GM18507 (cell line): ENCODE results near the gene FAM168A.

ENCODE experiments used
- DNase-seq: peaks from one replicate; pipeline ENCODE4 v3.0.0; 2011; ENCODE audit warnings: low read depth; ENCODE audit not compliant: insufficient read length; ENCODE audit errors: extremely low spot score
- FAIRE-seq: peaks from 2 replicates; lab custom pipeline; 2011; peaks lifted over from hg19 to GRCh38; lab: Jason Lieb, UNC

The FAM168A gene

DNA sequence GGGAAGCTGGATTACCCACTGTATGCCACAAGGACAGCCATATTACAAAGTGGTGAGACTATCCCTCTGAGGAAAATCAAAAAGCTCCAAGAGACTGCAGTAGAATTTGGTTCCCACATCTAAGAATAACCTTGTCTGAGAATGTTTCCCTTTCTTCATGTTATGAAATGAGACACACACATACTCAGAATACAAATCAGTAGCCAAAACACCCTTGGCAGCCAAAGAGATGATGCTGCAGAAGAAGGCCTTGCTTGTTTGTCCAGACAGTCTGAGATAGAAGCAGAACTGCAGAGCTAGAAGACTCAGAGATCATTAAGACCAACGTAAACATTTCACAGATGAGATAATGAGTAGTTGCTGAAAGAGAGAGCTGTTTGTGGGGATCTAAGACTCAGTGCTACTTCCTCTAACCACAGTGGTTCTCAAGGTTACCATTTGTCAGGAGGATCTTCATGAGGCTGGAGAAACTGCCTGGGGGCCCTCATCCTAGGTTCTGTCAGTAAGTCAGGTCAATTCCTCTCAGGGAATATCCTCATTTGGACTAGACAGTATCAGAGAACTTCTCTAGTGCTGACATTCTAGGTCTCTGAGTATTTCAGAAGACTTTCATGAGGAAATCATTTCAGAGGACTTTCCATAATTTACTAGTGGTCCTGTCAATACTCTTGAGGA is 182.8 kb downstream of the FAM168A start:
- DNase-seq (no peak), FAIRE-seq (peak; percentile 5)

DNA sequence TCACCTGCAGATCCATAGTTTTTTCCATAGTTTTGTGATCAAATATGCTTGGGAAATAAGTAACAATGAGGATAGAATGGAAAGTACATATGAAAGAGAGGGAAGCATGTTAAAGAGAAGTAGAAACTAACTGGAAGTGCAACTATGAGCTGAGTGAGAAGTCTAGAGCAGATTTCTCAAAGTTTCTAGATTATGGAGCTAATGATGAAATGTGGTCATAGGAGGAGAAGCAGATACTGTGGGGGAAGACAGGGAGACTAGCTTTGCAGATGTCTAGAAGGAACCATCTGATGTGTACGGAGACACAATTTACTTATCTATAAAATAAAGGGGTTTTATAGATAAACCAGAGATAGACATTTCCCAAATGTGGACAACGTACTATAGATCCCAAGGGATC is 184.7 kb downstream of the FAM168A start:
- no peak for DNase-seq
- no peak for FAIRE-seq

DNA sequence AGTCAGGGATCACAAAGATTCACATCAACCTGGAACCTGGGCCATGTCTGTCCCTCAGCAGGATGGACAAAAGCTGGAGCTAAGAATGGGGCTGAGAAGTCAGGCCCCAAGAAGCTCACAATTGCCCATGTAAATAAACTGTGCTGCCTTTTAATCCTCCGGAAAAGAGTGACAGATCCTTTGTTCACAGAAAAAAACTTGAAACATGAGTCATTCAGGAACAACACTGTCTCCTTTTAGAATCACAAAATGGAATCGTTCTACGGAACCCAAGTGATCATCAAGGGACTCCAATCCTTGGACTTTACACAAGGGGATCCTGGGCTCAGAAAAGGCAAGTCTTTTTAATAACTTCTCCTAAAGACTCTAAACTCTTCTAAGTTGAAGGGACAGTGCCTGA is 185.6 kb downstream of the FAM168A start:
- no peak for FAIRE-seq
- no peak for DNase-seq

DNA sequence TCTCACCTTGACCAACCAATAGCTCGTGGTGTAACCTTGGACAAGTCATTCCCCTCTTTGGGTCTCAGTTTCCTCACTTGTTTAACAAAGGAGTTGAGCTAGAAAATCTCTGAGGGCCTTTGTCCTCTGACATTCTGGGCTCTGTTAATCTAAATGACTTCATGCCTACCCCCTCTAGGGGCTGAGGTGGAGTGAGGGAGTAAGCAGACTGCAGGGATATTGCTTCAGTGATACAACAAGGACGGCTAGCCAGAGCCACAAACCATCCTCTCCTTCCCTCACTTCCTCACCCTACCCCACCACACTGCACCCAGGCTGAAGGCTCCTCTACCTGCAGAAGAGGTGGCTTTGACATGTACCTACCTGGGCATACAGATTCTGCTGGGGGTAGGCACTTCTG is 186.9 kb downstream of the FAM168A start:
- DNase-seq (no peak), FAIRE-seq (no peak)

DNA sequence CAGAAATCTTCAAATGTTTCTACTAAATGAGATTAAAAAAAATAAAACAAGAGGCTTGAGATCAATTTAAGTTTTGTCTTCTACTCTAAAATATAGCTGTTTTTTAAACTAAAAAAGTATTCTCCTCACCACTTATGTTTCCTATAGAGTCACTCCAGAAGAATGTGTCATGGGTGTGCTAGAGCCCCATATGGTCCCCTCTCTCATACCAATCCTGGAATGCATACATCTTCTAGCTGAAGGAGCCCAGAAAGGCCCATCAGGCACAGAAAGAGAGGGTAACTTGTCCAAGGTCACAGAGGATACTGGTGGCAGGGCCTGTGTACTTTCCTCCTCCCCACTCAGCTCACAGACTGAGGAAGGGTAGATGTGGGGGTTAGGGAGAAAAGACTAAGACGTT is 187.3 kb downstream of the FAM168A start:
- FAIRE-seq, result no peak
- DNase-seq, result no peak

DNA sequence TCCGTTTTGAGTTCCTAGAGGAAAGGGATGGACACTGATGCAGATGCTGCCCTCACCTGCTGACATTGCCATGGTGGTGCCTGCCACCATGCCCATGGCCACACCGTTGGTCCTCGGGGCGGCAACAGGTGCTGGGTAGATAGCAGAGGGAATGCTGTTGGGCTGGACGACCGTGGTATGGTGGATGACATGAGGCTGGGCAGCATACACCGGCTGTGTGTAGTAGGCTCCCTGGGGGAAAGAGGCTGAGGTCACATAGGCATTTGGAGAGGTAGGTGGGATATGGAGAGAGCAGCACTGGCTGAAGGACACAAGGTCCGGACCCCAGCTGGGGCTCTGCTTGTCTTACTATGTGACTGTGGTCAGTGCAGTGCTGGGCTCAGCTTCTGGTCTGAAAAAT is 188.5 kb downstream of the FAM168A start:
- DNase-seq (no peak), FAIRE-seq (no peak)

DNA sequence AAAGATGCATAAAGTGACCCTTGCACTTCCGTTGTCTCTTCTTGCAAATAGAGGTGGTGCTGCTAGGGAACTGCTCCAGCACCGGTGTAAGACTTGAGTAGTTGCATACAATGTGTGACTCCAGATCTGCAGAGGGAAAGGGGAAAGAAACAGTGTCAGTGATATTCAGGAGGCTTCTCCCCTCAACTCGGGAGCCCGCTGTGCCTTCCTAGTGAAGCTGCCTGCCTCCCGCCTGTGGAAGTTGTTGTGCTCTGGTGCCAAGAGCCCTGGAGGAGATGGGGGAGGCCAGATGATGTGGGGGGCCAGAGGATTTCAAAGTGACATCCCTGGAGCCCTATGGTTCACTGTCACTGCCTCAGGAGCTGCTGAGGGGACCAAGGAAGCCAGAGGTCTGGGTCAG is 191.3 kb downstream of the FAM168A start:
- DNase-seq, result no peak
- FAIRE-seq, result no peak

DNA sequence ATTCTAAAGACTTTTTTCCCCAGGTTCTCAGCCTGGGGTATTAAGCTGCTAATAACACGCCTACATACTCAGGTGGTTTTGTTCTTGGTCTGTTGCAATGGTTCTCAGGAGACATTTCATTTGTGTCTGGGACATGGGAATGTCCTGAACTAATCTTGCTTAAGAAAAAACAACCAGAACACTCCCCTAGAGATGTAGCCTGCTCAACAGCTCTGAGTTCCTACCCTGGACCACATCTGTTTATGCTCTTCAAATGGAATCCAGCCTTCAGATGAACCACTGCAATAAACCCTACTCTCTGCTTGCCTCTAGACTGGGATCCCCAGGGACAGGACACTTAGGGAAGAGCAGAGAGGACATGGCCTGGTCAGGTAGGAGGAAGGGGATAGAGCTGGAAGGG is 191.8 kb downstream of the FAM168A start:
- DNase-seq, result no peak
- FAIRE-seq, result no peak

DNA sequence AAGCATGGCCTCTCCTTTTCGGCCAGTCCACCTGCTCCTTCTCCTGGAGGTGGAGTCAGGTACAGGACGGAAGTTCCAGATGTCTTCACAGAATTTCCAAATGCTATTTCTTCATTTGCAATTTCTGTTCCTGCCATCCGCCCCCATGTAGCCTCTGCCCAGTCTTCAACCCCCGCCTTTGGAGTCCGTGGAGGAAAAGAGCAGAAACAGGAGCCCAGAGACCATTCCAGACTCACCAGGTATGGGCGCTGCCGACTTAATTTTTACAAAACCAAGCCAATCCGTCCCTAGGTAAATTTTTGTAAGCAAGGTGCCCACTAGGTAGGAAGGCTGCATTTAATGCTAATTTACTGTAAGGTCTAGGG is 192.8 kb downstream of the FAM168A start:
- DNase-seq, result no peak

DNA sequence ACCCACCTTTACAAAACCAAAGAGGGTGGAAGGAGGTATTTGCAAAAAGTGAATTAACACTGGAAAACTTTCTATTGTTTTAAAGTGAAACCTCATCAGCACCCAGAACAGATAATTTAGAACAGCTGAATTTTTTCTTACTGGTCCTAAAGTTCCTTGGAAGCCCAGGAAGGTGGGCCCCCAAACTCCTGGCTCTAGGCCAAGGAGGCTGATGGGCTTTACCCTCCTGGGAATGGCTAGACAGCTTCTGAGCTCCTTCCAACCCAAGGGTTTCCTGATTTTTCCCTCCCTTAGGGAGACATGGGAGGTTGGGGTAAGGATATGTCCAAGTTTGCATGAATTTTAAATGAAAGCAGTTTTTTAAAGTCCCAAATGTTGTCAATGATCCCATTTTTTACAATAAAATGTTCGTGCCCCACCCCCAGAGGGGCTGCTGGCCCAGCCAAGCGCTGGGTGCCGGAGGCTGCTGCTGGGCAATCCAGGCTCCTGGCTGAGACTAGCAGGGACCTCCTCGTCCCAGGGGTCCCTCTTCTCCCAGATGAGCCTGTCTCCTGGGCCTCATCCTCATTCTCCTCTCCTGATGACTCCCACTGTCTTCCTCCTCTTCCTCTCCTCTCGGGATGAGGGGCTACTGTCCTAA is 193.3 kb downstream of the FAM168A start:
- FAIRE-seq (no peak), DNase-seq (no peak)

More for the DNA sequence above, 192.8 kb downstream of the FAM168A start:
- no peak for FAIRE-seq

DNA sequence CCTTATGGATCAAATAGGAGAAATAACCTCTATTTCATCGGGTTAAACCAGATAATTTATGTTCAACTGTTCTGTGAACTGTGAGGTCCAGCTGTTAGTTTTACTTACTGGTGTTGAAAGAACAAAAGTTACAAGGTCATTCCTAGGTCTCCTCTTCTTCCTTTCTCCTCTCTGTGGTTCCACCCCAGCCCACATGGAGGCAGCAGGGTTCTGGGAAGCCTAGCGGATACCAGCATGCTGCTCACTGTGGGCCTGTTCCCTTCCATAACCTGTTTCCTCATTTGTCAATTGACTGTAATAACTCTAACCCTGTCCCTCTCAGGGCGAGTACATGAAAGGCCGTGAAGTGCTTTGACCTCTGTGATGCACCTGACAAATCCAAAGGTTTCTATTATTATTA is 193.9 kb downstream of the FAM168A start:
- no peak for DNase-seq

DNA sequence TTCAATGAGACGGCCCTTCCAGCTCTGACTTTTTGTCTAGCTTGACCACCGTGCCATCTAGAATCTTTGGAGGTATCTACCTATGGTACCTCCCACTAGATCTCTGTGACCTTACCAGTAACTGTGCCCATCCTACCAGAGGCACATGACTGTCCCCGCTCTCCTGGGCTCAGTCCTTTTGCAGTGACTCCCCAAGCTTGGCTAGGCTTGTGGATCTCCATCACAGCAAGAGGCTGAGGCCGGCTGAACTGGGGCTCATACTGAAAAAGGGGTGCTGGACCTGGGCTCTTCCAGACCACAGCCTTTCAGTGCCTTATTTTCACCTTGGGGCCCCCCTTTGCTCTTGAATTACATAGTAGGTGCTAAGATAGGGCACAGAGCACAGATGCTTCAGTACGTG is 194.4 kb downstream of the FAM168A start:
- FAIRE-seq (no peak), DNase-seq (no peak)

More for the DNA sequence above, 193.9 kb downstream of the FAM168A start:
- no peak for FAIRE-seq

DNA sequence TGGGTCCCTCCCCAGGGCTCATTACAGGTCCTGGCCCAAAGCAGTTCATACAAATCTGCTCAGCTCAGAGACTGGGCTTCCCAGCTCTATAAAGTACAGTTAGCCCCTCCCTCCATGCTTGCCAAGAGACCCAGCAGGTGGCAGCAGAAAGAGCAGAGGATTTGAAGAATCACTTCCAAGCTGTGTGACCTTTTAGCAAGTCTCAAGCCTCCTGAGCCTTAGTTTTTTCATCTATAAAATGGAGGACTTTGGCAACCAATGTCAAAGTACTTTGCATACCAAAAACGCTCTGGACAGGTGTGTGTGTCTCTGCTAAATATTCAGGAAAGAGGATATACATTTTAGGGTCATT is 195.1 kb downstream of the FAM168A start:
- FAIRE-seq, result no peak
- no peak for DNase-seq

DNA sequence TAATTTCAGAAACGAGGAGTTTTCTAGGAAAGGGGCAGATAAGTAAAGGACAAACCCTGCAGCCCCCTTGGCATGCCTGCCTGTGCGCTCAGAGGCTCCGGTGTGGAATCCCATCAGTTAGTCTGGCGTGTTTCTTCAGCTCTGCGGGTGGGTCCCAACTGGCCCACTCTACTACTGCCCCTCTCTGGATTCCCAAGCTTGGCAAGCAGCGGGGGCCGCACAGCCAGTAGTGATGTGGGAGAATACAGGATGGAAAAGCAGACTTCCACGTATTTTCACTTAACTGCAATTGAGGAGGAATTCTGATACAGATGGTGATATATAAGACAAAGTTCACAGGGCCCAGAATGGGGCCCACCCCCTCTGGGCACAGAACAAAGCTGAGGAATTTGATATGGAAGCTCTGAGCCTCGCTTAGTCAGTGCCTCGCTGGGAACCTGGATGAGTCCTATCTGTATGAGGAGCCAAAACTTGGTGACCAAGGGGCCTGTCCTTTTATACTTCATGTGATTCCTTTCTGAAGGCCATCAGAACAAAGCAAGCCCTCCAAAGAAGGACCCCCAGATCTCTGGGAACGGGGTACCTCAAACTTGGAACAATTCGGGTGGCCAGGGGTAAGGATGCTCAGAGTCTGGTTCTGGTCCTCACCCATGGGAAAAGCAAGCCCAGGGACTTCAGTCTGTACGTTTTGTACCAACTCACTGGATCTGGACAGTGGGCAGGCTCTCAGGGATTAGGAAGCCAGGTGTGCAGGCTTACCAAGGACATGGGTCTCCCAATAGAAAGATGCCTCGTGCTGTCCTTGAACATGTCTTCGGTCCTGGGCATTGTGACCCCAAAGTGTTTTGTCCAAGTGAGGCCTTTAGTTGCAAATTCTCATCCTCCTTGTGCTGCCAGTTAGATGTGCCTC is 195.7 kb downstream of the FAM168A start:
- DNase-seq (no peak), FAIRE-seq (no peak)

DNA sequence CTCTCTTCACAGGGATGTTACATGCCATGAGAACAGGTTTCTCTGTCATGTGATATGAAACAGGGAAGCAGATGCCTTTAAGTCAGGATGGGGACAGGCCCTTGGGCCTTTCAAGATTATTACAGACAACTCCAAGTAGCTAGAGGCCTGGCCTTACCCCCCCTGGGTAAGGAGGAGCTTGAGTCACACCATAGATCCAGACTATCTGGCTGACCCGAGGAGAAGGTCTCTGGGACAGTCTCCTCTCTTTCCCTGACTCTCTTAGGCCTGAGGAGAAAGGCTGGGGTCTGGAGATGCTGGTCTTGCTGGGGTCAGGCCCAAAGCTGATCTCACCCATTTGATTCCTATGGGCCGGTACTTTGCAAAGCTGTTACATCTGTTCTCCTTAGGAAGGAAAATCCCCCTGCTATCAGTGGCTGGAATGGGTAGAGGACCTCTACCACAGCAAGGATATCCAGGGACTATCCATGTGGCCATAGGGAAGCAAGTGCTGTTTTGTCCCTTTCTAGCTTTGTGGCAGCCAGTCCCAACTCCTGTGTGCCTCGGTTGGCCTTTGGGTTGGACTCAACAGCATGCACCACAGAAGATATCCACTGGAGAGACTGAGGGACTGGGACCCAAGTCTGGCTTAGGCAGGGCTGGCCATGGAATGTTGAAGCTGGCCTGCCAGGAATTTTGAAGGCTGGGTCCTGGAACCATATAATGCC is 196.5 kb downstream of the FAM168A start:
- FAIRE-seq, result no peak

DNA sequence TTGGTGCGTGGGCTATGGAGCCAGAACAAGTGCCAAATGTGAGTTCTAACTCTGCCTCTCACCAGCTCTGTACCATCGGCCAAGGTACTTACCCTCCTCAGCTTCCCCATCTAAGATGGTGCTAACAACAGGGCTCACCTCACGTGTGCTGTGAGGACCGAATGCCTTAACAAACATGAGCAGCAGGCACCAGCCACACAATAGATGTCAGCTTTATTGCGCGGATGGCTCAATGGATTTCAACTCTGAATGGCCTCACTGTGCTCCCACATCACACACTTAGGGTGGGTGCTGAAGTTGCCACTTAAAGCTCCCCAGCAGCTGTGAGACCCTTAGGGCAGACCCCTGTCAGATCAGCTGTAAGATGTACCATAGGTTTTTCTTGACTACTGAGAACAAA is 197.6 kb downstream of the FAM168A start:
- FAIRE-seq (no peak), DNase-seq (no peak)

More for the DNA sequence above, 196.5 kb downstream of the FAM168A start:
- no peak for DNase-seq

DNA sequence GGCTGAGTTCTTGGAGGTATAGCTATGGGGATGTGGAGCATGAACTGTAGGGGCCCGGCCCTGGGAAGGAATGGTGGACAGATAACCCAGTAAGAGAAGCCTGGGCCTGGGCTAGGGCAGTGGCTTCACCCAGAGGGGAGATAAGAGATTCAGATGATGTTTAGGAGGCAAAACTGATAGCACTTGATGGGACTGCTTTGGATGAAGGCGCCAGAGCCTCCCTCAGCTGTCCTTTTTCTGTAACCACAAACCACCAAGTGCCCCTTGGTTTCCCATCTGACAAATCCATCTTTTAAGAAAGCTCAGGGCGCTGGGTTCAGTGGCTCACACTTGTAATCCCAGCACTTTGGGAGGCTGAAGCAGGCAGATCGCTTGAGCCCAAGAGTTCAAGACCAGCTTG is 198.3 kb downstream of the FAM168A start:
- DNase-seq, result no peak
- FAIRE-seq, result no peak

DNA sequence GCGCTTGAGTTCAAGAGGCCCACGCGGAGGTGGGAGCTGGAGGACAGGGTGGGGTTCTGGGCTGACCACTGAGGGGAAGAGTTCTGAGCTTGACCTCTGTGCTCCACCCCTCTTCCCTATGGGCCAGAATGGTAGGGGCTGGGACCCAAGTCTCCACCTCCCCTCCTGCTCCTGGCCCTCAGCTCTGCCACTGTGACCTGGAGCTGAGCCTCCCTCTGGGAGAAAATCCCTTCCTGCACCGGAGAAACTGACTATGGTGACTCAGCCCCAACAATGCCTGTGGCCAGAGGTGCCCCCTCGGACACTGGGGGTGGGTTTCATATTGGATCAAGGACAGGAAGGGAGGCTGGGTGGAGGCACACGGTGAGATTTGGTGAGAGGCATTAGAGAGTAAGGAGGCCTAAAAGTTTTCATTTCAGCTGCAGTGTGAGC is 198.7 kb downstream of the FAM168A start:
- DNase-seq, result no peak
- no peak for FAIRE-seq

DNA sequence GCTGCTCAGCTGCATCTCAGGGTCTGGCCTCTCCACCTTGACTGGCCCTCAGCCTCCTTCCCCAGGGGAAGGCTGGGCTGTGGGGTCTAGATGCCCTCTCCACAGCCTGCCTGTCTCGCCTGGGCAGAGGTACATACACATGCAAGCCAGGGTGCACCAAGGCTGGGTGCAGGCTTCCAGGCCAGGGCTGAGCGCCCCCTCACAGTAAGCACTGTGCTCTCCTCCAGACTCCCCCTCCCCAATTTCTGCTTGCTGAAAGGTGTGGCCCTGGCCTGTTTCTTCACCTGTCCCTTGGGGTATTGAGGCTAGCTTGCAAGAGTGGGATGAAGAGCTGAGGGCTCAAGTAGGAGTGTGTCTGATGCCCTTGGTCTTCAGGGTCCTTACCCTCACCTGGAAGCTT is 199.2 kb downstream of the FAM168A start:
- FAIRE-seq, result no peak
- no peak for DNase-seq

DNA sequence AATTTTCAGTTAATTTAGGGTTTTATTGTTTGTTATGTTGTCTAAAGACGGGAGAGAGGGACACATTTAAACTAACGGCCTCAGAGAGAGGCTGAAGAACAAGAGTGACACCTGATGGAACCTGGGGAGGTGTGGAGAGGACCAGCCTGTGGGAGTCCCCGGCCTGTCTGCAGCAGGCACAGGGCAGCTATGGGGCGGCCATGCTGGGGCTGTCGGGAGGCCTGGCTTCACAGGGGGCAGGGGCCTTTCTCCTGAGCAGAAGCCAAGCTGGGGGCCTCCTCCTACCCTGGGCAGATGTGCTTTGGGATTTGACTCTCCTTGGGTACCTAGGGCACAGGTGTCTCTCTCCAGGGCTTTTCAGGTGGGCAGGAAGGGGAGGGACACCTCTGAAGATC is 199.8 kb downstream of the FAM168A start:
- DNase-seq (no peak), FAIRE-seq (no peak)
